CD4-positive, alpha-beta T cell (primary cell): ENCODE data around the gene TTC27. TPM values are rescaled to one million over a fixed set of nuclear protein-coding genes. Genes with fewer than 3 reads are reported as not detected.

Source experiments
- ATAC-seq: fragments of 200-7000 bp; cut with Tn5 transposase; one replicate; pipeline ENCODE4 v1.10.0; 2022; ENCODE audit warnings: mild to moderate bottlenecking; ENCODE audit not compliant: poor library complexity
- CTCF ChIA-PET: fragments of 350-600 bp; sonication (Branson Sonifier 250); formaldehyde crosslinking; loops from one replicate; lab custom pipeline; 2021; ENCODE audit warnings: antibody characterized with exemption, inconsistent platforms; lab: Charles Lee
- POLR2A ChIA-PET: fragments of 350-600 bp; sonication (Branson Sonifier 250); formaldehyde crosslinking; loops from one replicate; lab custom pipeline; 2021; ENCODE audit warnings: antibody characterized with exemption, inconsistent platforms; lab: Charles Lee
- DNase-seq, 14 experiments: peaks; one replicate each; pipeline ENCODE4 v3.0.0-alpha.2; 2013 to 2020; ENCODE audit warnings: mixed read lengths in 2 of 14
- H3K27ac ChIP-seq, 2 donors: one replicate each; pipeline versions ENCODE4 v1.5.1 to v1.7.0; 2013; ENCODE audit warnings: low read length in 2 of 2, low read depth in 1 of 2, mild to moderate bottlenecking in 1 of 2
- H3K27me3 ChIP-seq, 2 experiments: 1 replicate in 1 of 2; 2 replicates in 1 of 2; pipeline versions ENCODE4 v1.6.1 to v1.7.0; 2013; ENCODE audit warnings: low read length in 2 of 2, control low read depth in 1 of 2, mild to moderate bottlenecking in 1 of 2, moderate library complexity in 1 of 2; ENCODE audit not compliant: insufficient read depth in 2 of 2, control insufficient read depth in 1 of 2
- H3K36me3 ChIP-seq: one replicate; pipeline ENCODE4 v1.6.1; 2013; ENCODE audit warnings: low read length, control low read depth; ENCODE audit not compliant: insufficient read depth
- H3K4me1 ChIP-seq: one replicate; pipeline ENCODE4 v1.6.1; 2013; ENCODE audit warnings: low read length, control low read depth; ENCODE audit not compliant: insufficient read depth
- H3K4me3 ChIP-seq: one replicate; pipeline ENCODE4 v1.5.1; 2013; ENCODE audit warnings: mild to moderate bottlenecking, low read length, moderate library complexity
- H3K9me3 ChIP-seq, 2 experiments: 1 replicate in 1 of 2; 2 replicates in 1 of 2; pipeline versions ENCODE4 v1.6.1 to v1.7.0; 2013; ENCODE audit warnings: low read length in 2 of 2, mild to moderate bottlenecking in 2 of 2, control low read depth in 1 of 2, moderate library complexity in 1 of 2; ENCODE audit not compliant: control insufficient read depth in 1 of 2, insufficient read depth in 1 of 2
- H3K27ac Mint-ChIP-seq: one replicate; pipeline ENCODE4 v1.8.0; 2020; ENCODE audit warnings: mixed read lengths
- H3K27me3 Mint-ChIP-seq: one replicate; pipeline ENCODE4 v1.8.0; 2021; ENCODE audit warnings: mixed read lengths
- H3K36me3 Mint-ChIP-seq: one replicate; pipeline ENCODE4 v1.8.0; 2021; ENCODE audit warnings: low read depth, mixed read lengths
- H3K4me1 Mint-ChIP-seq: one replicate; pipeline ENCODE4 v1.8.0; 2021; ENCODE audit warnings: low read depth, mixed read lengths
- H3K4me3 Mint-ChIP-seq: one replicate; pipeline ENCODE4 v1.8.0; 2020; ENCODE audit warnings: mild to moderate bottlenecking, mixed read lengths
- H3K9me3 Mint-ChIP-seq: one replicate; pipeline ENCODE4 v1.8.0; 2020; ENCODE audit warnings: mixed read lengths
- intact Hi-C, 2 experiments: fragments of 100-400 bp; cut with DNase I in 1 of 2; cut with micrococcal nuclease in 1 of 2; formaldehyde crosslinking; loops; one replicate each; pipeline versions ENCODE4 v1.15.1 to v1.9.0; 2023 to 2025; cut with DNase I, micrococcal nuclease
- total RNA-seq, 174 experiments: library from RNA in 2 of 174; stranded (reverse) in 2 of 174; gene quantifications; one replicate each; pipeline ENCODE4 v1.2.3 and lab custom pipeline; 2021 to 2026
- TF ChIP-seq, protein P1 (sequence below): fragments of 200-600 bp; IDR thresholded peaks from one replicate; pipeline ENCODE4 v1.8.0; 2022; ENCODE audit warnings: antibody characterized with exemption, mild to moderate bottlenecking

TTC27 gene
- total RNA-seq, 2 experiments from 2014 or later: 11.6 to 17.6 TPM

GRCh38 chr2:32783933-32784332, 156.1 kb downstream of the TTC27 start:
- H3K4me3 ChIP-seq: no peak overlapping the region
- Mint-ChIP-seq H3K36me3 (peaks cover 94% of the 10 kb centered on the region), H3K27me3 (no peaks in the 10 kb centered on the region), H3K27ac (no peak overlapping the region), H3K4me1 (no peaks in the 10 kb centered on the region), H3K9me3 (peaks cover 6% of the 10 kb centered on the region), H3K4me3 (no peak overlapping the region)
- DNase-seq: no peak
- no peaks in the 10 kb centered on the region for H3K4me1 ChIP-seq
- intact Hi-C loops: no loop called here
- peaks cover 41% of the 10 kb centered on the region for H3K36me3 ChIP-seq
- no peak overlapping the region for H3K27ac ChIP-seq
- ChIA-PET POLR2A (no interaction called here), CTCF (no interaction called here)
- peaks cover 6 to 16% of the 10 kb centered on the region in 2 experiments for H3K9me3 ChIP-seq
- TF ChIP-seq, protein P1, sequence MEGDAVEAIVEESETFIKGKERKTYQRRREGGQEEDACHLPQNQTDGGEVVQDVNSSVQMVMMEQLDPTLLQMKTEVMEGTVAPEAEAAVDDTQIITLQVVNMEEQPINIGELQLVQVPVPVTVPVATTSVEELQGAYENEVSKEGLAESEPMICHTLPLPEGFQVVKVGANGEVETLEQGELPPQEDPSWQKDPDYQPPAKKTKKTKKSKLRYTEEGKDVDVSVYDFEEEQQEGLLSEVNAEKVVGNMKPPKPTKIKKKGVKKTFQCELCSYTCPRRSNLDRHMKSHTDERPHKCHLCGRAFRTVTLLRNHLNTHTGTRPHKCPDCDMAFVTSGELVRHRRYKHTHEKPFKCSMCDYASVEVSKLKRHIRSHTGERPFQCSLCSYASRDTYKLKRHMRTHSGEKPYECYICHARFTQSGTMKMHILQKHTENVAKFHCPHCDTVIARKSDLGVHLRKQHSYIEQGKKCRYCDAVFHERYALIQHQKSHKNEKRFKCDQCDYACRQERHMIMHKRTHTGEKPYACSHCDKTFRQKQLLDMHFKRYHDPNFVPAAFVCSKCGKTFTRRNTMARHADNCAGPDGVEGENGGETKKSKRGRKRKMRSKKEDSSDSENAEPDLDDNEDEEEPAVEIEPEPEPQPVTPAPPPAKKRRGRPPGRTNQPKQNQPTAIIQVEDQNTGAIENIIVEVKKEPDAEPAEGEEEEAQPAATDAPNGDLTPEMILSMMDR: no peak
- no peaks in the 10 kb centered on the region for H3K27me3 ChIP-seq
- ATAC-seq: no peak

DNA sequence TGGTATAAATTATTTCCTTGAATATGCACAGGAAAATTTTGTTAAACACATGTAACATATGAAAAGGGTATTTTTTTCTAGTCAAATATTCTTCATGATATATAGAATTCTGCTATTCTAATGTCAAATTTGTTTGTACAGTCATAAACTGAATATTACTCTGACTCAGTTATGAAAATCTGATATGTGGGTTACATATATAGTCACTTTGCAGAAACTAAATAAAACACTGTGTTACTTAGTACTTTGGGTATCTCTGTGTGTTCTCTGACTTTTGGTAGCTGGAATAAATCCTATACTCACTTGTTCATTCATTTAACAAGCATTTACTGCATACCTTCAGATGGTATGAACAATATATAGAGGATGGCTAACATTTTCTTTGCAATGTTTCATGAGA, 159.4 kb downstream of the TTC27 start:
- Mint-ChIP-seq H3K4me1 (no peaks in the 10 kb centered on the region), H3K36me3 (peaks cover 92% of the 10 kb centered on the region), H3K27me3 (no peaks in the 10 kb centered on the region), H3K9me3 (no peaks in the 10 kb centered on the region), H3K27ac (no peak overlapping the region), H3K4me3 (no peak overlapping the region)
- H3K36me3 ChIP-seq: peaks cover 27% of the 10 kb centered on the region
- H3K4me1 ChIP-seq: no peaks in the 10 kb centered on the region
- ChIA-PET POLR2A (no interaction called here), CTCF (no interaction called here)
- H3K27ac ChIP-seq: no peak overlapping the region
- DNase-seq (no peak), ATAC-seq (no peak)
- intact Hi-C loops: no loop called here
- TF ChIP-seq, protein P1: no peak
- no peaks in the 10 kb centered on the region for H3K9me3 ChIP-seq
- H3K4me3 ChIP-seq: no peak overlapping the region
- H3K27me3 ChIP-seq: no peaks in the 10 kb centered on the region

GRCh38 chr2:32788114-32788513, 160.3 kb downstream of the TTC27 start:
- TF ChIP-seq, protein P1: no peak
- no peaks in the 10 kb centered on the region for H3K4me1 ChIP-seq
- no peaks in the 10 kb centered on the region for H3K4me1 Mint-ChIP-seq
- H3K9me3 Mint-ChIP-seq: no peaks in the 10 kb centered on the region
- H3K27ac Mint-ChIP-seq: no peak overlapping the region
- ChIA-PET CTCF (no interaction called here), POLR2A (no interaction called here)
- DNase-seq: no peak
- no peaks in the 10 kb centered on the region for H3K27me3 Mint-ChIP-seq
- H3K27me3 ChIP-seq: no peaks in the 10 kb centered on the region
- no peak overlapping the region for H3K4me3 Mint-ChIP-seq
- no peak overlapping the region for H3K4me3 ChIP-seq
- peaks cover 93% of the 10 kb centered on the region for H3K36me3 Mint-ChIP-seq
- intact Hi-C loops: no loop called here
- H3K36me3 ChIP-seq: peaks cover 20% of the 10 kb centered on the region
- no peak for ATAC-seq
- H3K27ac ChIP-seq: no peak overlapping the region
- H3K9me3 ChIP-seq: no peaks in the 10 kb centered on the region
